Endothelial cell of umbilical vein (primary cell): Measurements from ENCODE around the gene ANO6.

ENCODE experiments used
- EZH2 ChIP-seq: IDR thresholded peaks from 2 replicates; pipeline ENCODE4 v1.6.1; 2012; ENCODE audit warnings: borderline replicate concordance, low read depth, mild to moderate bottlenecking, moderate library complexity, low read length, inconsistent platforms; ENCODE audit not compliant: severe bottlenecking
- FOS ChIP-seq: IDR thresholded peaks from 2 replicates; pipeline ENCODE4 v1.6.1; 2011; ENCODE audit warnings: mild to moderate bottlenecking, low read length, moderate library complexity, borderline replicate concordance; ENCODE audit not compliant: insufficient read depth
- POLR2AphosphoS5 ChIP-seq: IDR thresholded peaks from 2 replicates; pipeline ENCODE4 v1.6.1; 2012; ENCODE audit warnings: low read depth, mild to moderate bottlenecking, control low read depth, low read length, moderate library complexity; ENCODE audit not compliant: insufficient read depth
- TF ChIP-seq, protein P1 (sequence below), 2 donors: IDR thresholded peaks; 1 replicate in 1 of 2; 2 replicates in 1 of 2; pipeline ENCODE4 v1.5.1; 2011; ENCODE audit warnings: low read length in 2 of 2, mild to moderate bottlenecking in 2 of 2, moderate library complexity in 2 of 2, control low read depth in 1 of 2, inconsistent platforms in 1 of 2, low read depth in 1 of 2; ENCODE audit not compliant: insufficient read depth in 1 of 2; ENCODE audit errors: extremely low read depth in 1 of 2

DNA sequence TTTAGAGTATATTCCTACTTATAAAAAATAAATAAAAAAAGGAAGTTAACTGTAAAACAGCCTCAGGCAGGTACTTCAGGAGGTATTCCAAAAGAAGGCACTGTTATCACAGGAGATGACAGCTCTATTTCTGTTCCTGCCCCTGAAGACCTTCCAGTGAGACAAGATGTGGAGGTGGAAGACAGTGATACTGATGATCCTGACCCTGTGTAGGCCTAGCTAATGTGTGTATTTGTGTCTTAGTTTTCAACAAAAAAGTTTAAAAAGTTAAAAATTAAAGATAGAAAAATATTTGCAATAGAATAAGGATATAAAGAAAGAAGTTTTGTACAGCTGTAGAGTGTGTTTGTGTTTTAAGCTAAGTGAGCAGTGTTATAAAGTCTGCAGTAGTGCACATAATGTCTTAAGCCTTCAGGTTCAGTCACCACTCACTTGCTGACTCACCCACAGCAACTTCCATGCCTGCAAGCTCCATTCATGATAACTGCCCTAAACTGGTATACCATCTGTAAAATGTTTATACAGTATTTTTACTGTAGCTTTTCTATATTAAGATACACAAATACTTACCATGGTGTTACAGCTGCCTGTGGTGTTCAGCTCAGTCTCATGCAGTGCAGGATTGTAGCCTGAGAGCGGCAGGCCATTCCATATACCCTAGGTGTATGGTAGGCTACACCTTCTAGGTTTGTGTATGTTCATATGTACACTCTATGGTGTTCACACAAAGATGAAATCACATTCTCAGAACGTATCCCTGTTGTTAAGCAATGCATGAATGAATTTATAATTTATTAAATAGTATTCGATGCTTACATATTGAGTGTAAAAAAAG is 121.1 kb downstream of the ANO6 start:
- TF ChIP-seq, protein P1, sequence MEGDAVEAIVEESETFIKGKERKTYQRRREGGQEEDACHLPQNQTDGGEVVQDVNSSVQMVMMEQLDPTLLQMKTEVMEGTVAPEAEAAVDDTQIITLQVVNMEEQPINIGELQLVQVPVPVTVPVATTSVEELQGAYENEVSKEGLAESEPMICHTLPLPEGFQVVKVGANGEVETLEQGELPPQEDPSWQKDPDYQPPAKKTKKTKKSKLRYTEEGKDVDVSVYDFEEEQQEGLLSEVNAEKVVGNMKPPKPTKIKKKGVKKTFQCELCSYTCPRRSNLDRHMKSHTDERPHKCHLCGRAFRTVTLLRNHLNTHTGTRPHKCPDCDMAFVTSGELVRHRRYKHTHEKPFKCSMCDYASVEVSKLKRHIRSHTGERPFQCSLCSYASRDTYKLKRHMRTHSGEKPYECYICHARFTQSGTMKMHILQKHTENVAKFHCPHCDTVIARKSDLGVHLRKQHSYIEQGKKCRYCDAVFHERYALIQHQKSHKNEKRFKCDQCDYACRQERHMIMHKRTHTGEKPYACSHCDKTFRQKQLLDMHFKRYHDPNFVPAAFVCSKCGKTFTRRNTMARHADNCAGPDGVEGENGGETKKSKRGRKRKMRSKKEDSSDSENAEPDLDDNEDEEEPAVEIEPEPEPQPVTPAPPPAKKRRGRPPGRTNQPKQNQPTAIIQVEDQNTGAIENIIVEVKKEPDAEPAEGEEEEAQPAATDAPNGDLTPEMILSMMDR (IDR thresholded peaks at IDR 0.05; ENCODE audit: extremely low read depth in 1 of 2, insufficient read depth in 1 of 2, low read depth in 1 of 2, low read length in 2 of 2): no peak
- peak; percentile 54 for TF ChIP-seq FOS
- TF ChIP-seq EZH2: no peak
- TF ChIP-seq POLR2AphosphoS5: no peak
